ENCODE data around the gene TSPAN11. TPM values are rescaled to one million over a fixed set of nuclear protein-coding genes. Genes with fewer than 3 reads are reported as not detected.

TSPAN11 gene
- polyA plus RNA-seq, 1 experiment: 0.37 TPM

DNA sequence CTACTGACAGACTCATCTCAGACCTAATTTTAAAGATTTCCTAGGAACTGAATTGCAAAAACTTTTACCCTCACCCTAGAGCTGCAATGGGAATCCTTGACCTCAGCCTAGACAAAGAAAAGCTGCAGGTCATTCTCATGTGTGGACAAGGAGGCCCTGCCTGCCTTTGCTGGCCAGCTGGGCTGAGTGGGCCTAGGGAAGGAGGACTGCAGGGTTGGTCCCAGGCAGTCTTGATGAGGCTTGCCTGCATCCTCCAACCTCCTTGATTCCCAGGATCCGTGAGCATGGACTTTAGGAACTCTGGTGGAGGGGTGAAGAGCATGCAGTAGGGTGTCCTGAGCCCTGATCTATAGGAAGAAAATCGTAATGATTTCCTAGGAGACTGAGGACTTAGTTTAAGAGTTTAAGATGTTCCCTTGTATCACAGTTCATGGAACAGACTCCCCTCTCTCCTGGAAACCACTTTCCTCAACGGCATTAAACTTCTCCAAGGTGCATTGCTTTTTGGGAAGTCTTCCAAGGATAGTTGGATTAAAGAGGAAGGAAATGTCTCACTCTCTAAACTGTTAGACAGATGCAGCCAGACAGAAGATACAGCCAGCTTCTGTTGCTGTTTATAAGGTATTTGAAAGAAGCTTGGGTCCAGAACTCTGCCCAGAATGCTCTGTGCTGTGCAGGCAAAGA, 91.7 kb downstream of the TSPAN11 start:
- Histone ChIP-seq H3K27me3 (ENCODE audit: control insufficient read depth, insufficient read depth, low read length) (peaks cover 7% of the 10 kb centered on the region), H3K27ac (ENCODE audit: low read depth, low read length) (no peak overlapping the region), H3K9me3 (ENCODE audit: control insufficient read depth, insufficient read depth, low read length) (no peaks in the 10 kb centered on the region), H3K4me3 (ENCODE audit: low read depth, low read length) (no peak overlapping the region)
- DNase-seq (ENCODE audit: low read depth, low spot score): no peak
- TF ChIP-seq, protein P1, sequence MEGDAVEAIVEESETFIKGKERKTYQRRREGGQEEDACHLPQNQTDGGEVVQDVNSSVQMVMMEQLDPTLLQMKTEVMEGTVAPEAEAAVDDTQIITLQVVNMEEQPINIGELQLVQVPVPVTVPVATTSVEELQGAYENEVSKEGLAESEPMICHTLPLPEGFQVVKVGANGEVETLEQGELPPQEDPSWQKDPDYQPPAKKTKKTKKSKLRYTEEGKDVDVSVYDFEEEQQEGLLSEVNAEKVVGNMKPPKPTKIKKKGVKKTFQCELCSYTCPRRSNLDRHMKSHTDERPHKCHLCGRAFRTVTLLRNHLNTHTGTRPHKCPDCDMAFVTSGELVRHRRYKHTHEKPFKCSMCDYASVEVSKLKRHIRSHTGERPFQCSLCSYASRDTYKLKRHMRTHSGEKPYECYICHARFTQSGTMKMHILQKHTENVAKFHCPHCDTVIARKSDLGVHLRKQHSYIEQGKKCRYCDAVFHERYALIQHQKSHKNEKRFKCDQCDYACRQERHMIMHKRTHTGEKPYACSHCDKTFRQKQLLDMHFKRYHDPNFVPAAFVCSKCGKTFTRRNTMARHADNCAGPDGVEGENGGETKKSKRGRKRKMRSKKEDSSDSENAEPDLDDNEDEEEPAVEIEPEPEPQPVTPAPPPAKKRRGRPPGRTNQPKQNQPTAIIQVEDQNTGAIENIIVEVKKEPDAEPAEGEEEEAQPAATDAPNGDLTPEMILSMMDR (IDR thresholded peaks at IDR 0.05; ENCODE audit: low read depth, low read length): no peak
- ChIA-PET POLR2A (interaction anchor here (0.6 kb wide), 1 partner anchor 162 kb away, joined by 6 read pairs; no protein-coding TSS in a partner anchor), CTCF (no interaction called here)

DNA sequence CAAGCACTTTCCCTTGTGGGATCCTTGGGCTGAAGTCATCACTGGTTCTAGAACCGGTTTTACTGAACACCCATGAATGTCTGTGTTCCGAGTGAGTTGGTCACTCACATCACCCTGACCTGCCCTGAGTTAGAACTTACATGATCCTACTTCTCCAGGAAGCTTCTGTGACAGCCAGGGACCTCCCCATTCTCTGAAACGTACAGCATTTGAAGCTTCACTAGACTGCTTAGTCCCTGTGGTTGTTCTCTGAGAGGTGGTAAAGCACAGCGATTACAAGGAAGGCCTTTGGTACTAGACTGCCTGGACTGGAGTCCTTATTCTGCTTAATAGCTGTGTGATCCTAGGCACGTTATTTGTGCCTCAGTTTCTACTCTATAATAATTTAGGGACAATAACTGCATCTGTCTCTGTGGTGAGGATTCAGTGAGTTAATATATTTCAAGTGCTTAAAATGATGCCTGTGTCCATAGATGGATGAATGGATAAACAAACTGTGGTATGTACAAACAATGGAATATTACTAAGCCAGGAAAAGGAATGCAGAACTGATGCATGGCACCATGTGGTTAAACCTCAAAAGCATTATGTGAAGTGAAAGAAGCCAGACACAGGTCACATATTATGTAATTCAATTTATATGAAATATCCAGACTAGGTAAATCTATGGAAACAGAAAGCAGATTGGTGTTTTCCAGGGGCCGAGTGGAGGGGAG, 92.4 kb downstream of the TSPAN11 start:
- POLR2A ChIA-PET: interaction anchor here (0.6 kb wide), 1 partner anchor 163 kb away, joined by 6 read pairs; no protein-coding TSS in a partner anchor
- DNase-seq (ENCODE audit: low read depth, low spot score): no peak
- H3K27ac ChIP-seq (ENCODE audit: low read depth, low read length): no peak overlapping the region
- no peak overlapping the region for H3K4me3 ChIP-seq (ENCODE audit: low read depth, low read length)
- H3K9me3 ChIP-seq (ENCODE audit: control insufficient read depth, insufficient read depth, low read length): no peaks in the 10 kb centered on the region
- TF ChIP-seq, protein P1 (IDR thresholded peaks at IDR 0.05; ENCODE audit: low read depth, low read length): no peak
- H3K27me3 ChIP-seq (ENCODE audit: control insufficient read depth, insufficient read depth, low read length): peaks cover 7% of the 10 kb centered on the region
- CTCF ChIA-PET: no interaction called here

DNA sequence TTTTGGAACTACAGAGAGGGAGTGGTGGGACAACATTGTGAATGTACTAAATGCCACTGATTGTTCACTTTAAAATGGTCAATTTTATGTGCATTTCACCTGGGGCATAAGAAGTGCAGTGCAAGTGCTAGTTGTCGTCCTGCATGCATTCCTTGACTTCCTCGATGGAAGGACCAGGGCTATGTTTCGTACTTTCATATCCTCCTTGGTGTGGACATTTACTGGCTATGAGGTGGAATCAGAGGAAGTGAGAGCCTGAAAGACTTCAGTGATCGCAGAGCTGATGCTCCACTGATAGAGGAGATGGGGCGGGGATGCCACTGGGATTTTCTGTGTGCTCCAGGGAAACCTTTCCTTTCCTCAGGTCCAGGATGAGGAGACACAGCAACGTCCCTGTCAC, 93.0 kb downstream of the TSPAN11 start:
- ChIA-PET POLR2A (no interaction called here), CTCF (no interaction called here)
- Histone ChIP-seq H3K27ac (ENCODE audit: low read depth, low read length) (no peak overlapping the region), H3K27me3 (ENCODE audit: control insufficient read depth, insufficient read depth, low read length) (peaks cover 7% of the 10 kb centered on the region), H3K4me3 (ENCODE audit: low read depth, low read length) (no peak overlapping the region), H3K9me3 (ENCODE audit: control insufficient read depth, insufficient read depth, low read length) (no peaks in the 10 kb centered on the region)
- DNase-seq (ENCODE audit: low read depth, low spot score): no peak
- TF ChIP-seq, protein P1 (IDR thresholded peaks at IDR 0.05; ENCODE audit: low read depth, low read length): no peak

DNA sequence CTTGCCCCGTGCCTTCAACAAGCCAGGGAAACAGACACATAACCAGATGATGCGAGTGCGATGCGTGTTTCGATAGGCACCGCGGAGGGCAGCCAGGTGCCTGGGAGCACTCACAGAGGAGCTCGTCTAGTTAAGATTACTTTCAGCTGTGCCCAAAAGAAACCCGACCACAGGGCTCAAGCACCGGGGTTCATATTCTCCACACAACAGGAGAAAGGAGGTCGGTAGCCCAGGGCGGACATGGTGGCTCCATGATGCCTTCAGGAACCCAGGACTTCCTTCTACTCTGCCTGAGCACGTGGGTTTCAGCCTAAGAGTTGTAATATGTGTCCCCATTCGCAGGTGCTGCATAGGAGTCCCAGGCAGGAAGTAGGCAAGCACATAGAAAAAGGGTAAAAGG, 93.4 kb downstream of the TSPAN11 start:
- ChIA-PET POLR2A (no interaction called here), CTCF (no interaction called here)
- Histone ChIP-seq H3K9me3 (ENCODE audit: control insufficient read depth, insufficient read depth, low read length) (no peaks in the 10 kb centered on the region), H3K4me3 (ENCODE audit: low read depth, low read length) (no peak overlapping the region), H3K27ac (ENCODE audit: low read depth, low read length) (no peak overlapping the region), H3K27me3 (ENCODE audit: control insufficient read depth, insufficient read depth, low read length) (peaks cover 7% of the 10 kb centered on the region)
- DNase-seq (ENCODE audit: low read depth, low spot score): no peak
- TF ChIP-seq, protein P1 (IDR thresholded peaks at IDR 0.05; ENCODE audit: low read depth, low read length): no peak
